Liver (tissue), 9 donors: Measurements from ENCODE around the gene USH2A. TPM values are rescaled to one million over a fixed set of nuclear protein-coding genes. Genes with fewer than 3 reads are reported as not detected.

ENCODE experiments used
- DNase-seq: peaks from one replicate; pipeline ENCODE4 v3.0.0-alpha.2; 2017; ENCODE audit warnings: low spot score
- H3K27ac ChIP-seq, 2 donors: one replicate each; pipeline ENCODE4 v1.7.0; 2013; ENCODE audit warnings: inconsistent platforms in 2 of 2, low read length in 2 of 2, control low read depth in 1 of 2, low read depth in 1 of 2, mild to moderate bottlenecking in 1 of 2
- H3K27me3 ChIP-seq, 4 donors: one replicate each; pipeline versions ENCODE4 v1.6.1 to v1.7.0; 2013; ENCODE audit warnings: low read length in 3 of 4, inconsistent platforms in 1 of 4, mild to moderate bottlenecking in 1 of 4, moderate library complexity in 1 of 4; ENCODE audit not compliant: control insufficient read depth in 4 of 4, insufficient read depth in 4 of 4
- H3K36me3 ChIP-seq, 4 donors: one replicate each; pipeline versions ENCODE4 v1.6.1 to v1.7.0; 2013; ENCODE audit warnings: low read length in 3 of 4, mild to moderate bottlenecking in 3 of 4, low read depth in 1 of 4, moderate library complexity in 1 of 4; ENCODE audit not compliant: control insufficient read depth in 4 of 4, insufficient read depth in 3 of 4
- H3K4me1 ChIP-seq, 4 donors: one replicate each; pipeline versions ENCODE4 v1.6.1 to v1.7.0; 2013; ENCODE audit warnings: low read length in 3 of 4, mild to moderate bottlenecking in 3 of 4, moderate library complexity in 1 of 4; ENCODE audit not compliant: control insufficient read depth in 4 of 4, insufficient read depth in 4 of 4
- H3K4me3 ChIP-seq, 3 donors: one replicate each; pipeline versions ENCODE4 v1.6.1 to v1.7.0; 2013; ENCODE audit warnings: low read length in 3 of 3, control low read depth in 1 of 3, low read depth in 1 of 3, mild to moderate bottlenecking in 1 of 3
- H3K9ac ChIP-seq, 2 donors: one replicate each; pipeline ENCODE4 v1.7.0; 2013; ENCODE audit warnings: low read length in 2 of 2, mild to moderate bottlenecking in 2 of 2, moderate library complexity in 2 of 2, control low read depth in 1 of 2, low read depth in 1 of 2
- H3K9me3 ChIP-seq, 4 donors: one replicate each; pipeline versions ENCODE4 v1.6.1 to v1.7.0; 2013; ENCODE audit warnings: low read length in 3 of 4; ENCODE audit not compliant: control insufficient read depth in 4 of 4
- ATF3 ChIP-seq: IDR thresholded peaks from 2 replicates; pipeline ENCODE4 v1.6.1; 2016; ENCODE audit warnings: antibody characterized with exemption
- CTCF ChIP-seq: fragments of 150-350 bp; IDR thresholded peaks from 2 replicates; pipeline ENCODE4 v1.5.1; 2017; ENCODE audit warnings: improper control_type of control experiment, low read depth, low read length; ENCODE audit not compliant: missing input control
- EGR1 ChIP-seq, 2 donors: IDR thresholded peaks; 2 replicates each; pipeline ENCODE4 v1.6.1; 2016 to 2018; ENCODE audit warnings: antibody characterized with exemption in 2 of 2, low read depth in 2 of 2
- FOXA1 ChIP-seq: IDR thresholded peaks from 2 replicates; pipeline ENCODE4 v1.6.1; 2016; ENCODE audit warnings: antibody characterized with exemption
- GABPA ChIP-seq, 2 donors: IDR thresholded peaks in 1 of 2; conservative IDR thresholded peaks in 1 of 2; 2 replicates each; pipeline ENCODE4 v1.6.1; 2016; ENCODE audit warnings: antibody characterized with exemption in 2 of 2, mild to moderate bottlenecking in 1 of 2, moderate library complexity in 1 of 2
- HNF4A ChIP-seq, 2 donors: conservative IDR thresholded peaks; 2 replicates each; pipeline ENCODE4 v1.6.1; 2016; ENCODE audit warnings: antibody characterized with exemption in 2 of 2, mild to moderate bottlenecking in 2 of 2
- HNF4G ChIP-seq: IDR thresholded peaks from 2 replicates; pipeline ENCODE4 v1.6.1; 2016; ENCODE audit warnings: antibody characterized with exemption
- JUND ChIP-seq, 2 donors: IDR thresholded peaks; 2 replicates each; pipeline ENCODE4 v1.6.1; 2016; ENCODE audit warnings: antibody characterized with exemption in 2 of 2
- MAX ChIP-seq: IDR thresholded peaks from 2 replicates; pipeline ENCODE4 v1.6.1; 2016; ENCODE audit warnings: antibody characterized with exemption
- NR2F2 ChIP-seq: IDR thresholded peaks from 2 replicates; pipeline ENCODE4 v1.6.1; 2016; ENCODE audit warnings: antibody characterized with exemption
- RAD21 ChIP-seq, 2 donors: IDR thresholded peaks; 2 replicates each; pipeline ENCODE4 v1.6.1; 2016; ENCODE audit warnings: antibody characterized with exemption in 2 of 2, mild to moderate bottlenecking in 2 of 2
- REST ChIP-seq: IDR thresholded peaks from 2 replicates; pipeline ENCODE4 v1.6.1; 2016; ENCODE audit warnings: antibody characterized with exemption, mild to moderate bottlenecking
- RXRA ChIP-seq, 2 donors: IDR thresholded peaks; 2 replicates each; pipeline ENCODE4 v1.6.1; 2017 to 2018; ENCODE audit warnings: antibody characterized with exemption in 2 of 2, mild to moderate bottlenecking in 1 of 2
- SP1 ChIP-seq: IDR thresholded peaks from 2 replicates; pipeline ENCODE4 v1.6.1; 2018; ENCODE audit warnings: antibody characterized with exemption, mild to moderate bottlenecking
- TAF1 ChIP-seq: conservative IDR thresholded peaks from 2 replicates; pipeline ENCODE4 v1.6.1; 2016; ENCODE audit warnings: antibody characterized with exemption, mild to moderate bottlenecking
- YY1 ChIP-seq: IDR thresholded peaks from 2 replicates; pipeline ENCODE4 v1.6.1; 2016; ENCODE audit warnings: antibody characterized with exemption, mild to moderate bottlenecking
- ZBTB33 ChIP-seq: IDR thresholded peaks from 2 replicates; pipeline ENCODE4 v1.6.1; 2016; ENCODE audit warnings: antibody characterized with exemption
- WGBS: extraction: QIAGEN DNeasy Blood & Tissue Kit; methylation state at CpG from one replicate; pipeline ENCODE4 v1.1.7; 2013; 5-methylcytosine and 5-hydroxymethylcytosine counted together
- polyA plus RNA-seq, 2 donors: library from polyadenylated mRNA; stranded (reverse) in 1 of 2; unstranded in 1 of 2; fragments of 200-250 nt in 1 of 2; fragments of >200 nt in 1 of 2; fragmentation: Nextera tagmentation in 1 of 2; extraction: Ambion mirVana in 1 of 2; gene quantifications; one replicate each; pipeline versions ENCODE4 v1.2.1 to v1.2.3, GENCODE V29; 2013 to 2015
- total RNA-seq, 2 donors: library from RNA; depleted of rRNA; stranded (reverse); fragments of >200 nt; gene quantifications; one replicate each; pipeline ENCODE4 v1.2.3, GENCODE V29; 2014
- donor health status: healthy.
- donor health status: healthy.
- donor health status: healthy.
- donor health status: healthy.
- donor health status: healthy.

The USH2A gene
- total and polyA plus RNA-seq, 4 donors = 0.14 to 1.0 (median 0.31) TPM

GRCh38 chr1:216005916-216006315, 417.3 kb downstream of the USH2A start:
- WGBS = 95% methylated on average over 2 of the region's 2 CpGs
- Histone ChIP-seq H3K9ac (no peak overlapping the region), H3K27ac (no peak overlapping the region), H3K27me3 (no peaks in the 10 kb centered on the region), H3K9me3 (no peaks in the 10 kb centered on the region), H3K4me3 (no peak overlapping the region), H3K36me3 (no peaks in the 10 kb centered on the region), H3K4me1 (no peaks in the 10 kb centered on the region)
- DNase-seq = no peak
- no peak for TF ChIP-seq ZBTB33
- TF ChIP-seq NR2F2 = no peak
- no peak for TF ChIP-seq HNF4G
- no peak for TF ChIP-seq TAF1
- no peak for TF ChIP-seq HNF4A (conservative IDR thresholded peaks at IDR 0.05)
- no peak for TF ChIP-seq REST
- no peak for TF ChIP-seq RXRA (IDR thresholded peaks at IDR 0.05)
- no peak for TF ChIP-seq JUND (IDR thresholded peaks at IDR 0.05)
- TF ChIP-seq EGR1 (IDR thresholded peaks at IDR 0.05; ENCODE audit: low read depth in 2 of 2) = no peak
- no peak for TF ChIP-seq FOXA1
- TF ChIP-seq CTCF = no peak
- TF ChIP-seq GABPA (IDR thresholded peaks at IDR 0.05 in 1 of 2, conservative IDR thresholded peaks at IDR 0.05 in 1 of 2) = no peak
- no peak for TF ChIP-seq YY1
- TF ChIP-seq ATF3 = no peak
- TF ChIP-seq RAD21 (IDR thresholded peaks at IDR 0.05) = no peak
- TF ChIP-seq MAX = no peak
- TF ChIP-seq SP1 = no peak

GRCh38 chr1:215992620-215993019, 430.6 kb downstream of the USH2A start:
- Histone ChIP-seq H3K4me3 (no peak overlapping the region), H3K27me3 (no peaks in the 10 kb centered on the region), H3K9me3 (no peaks in the 10 kb centered on the region), H3K36me3 (no peaks in the 10 kb centered on the region), H3K4me1 (no peaks in the 10 kb centered on the region), H3K27ac (no peak overlapping the region), H3K9ac (no peak overlapping the region)
- DNase-seq = no peak
- 7% methylated on average over 3 of the region's 3 CpGs for WGBS
- TF ChIP-seq CTCF (peak; percentile 56), HNF4G (no peak), YY1 (no peak), RAD21 (IDR thresholded peaks at IDR 0.05) (peak; percentile 83 to 85), TAF1 (no peak), ZBTB33 (no peak), MAX (no peak), GABPA (IDR thresholded peaks at IDR 0.05 in 1 of 2, conservative IDR thresholded peaks at IDR 0.05 in 1 of 2) (no peak)
